Parathyroid adenoma (tissue), 2 donors: ENCODE data around the gene CCDC192.

Experiments
- H2AFZ ChIP-seq: fragments of 300-600 bp; sonication (generic); one replicate; pipeline ENCODE4 v1.7.0; 2017; ENCODE audit warnings: antibody characterized with exemption, mild to moderate bottlenecking
- H3K27ac ChIP-seq: fragments of 300-600 bp; sonication (generic); one replicate; pipeline ENCODE4 v1.7.0; 2017
- H3K27me3 ChIP-seq: fragments of 300-600 bp; sonication (generic); one replicate; pipeline ENCODE4 v1.7.0; 2017; ENCODE audit warnings: low read length; ENCODE audit not compliant: control insufficient read depth, insufficient read depth
- H3K36me3 ChIP-seq: fragments of 300-600 bp; sonication (generic); one replicate; pipeline ENCODE4 v1.7.0; 2017; ENCODE audit warnings: low read length; ENCODE audit not compliant: control insufficient read depth, insufficient read depth
- H3K4me1 ChIP-seq: fragments of 300-600 bp; sonication (generic); one replicate; pipeline ENCODE4 v1.7.0; 2017; ENCODE audit warnings: control low read depth
- H3K4me2 ChIP-seq: fragments of 300-600 bp; sonication (generic); one replicate; pipeline ENCODE4 v1.7.0; 2017; ENCODE audit warnings: low read length
- H3K4me3 ChIP-seq: fragments of 300-600 bp; sonication (generic); one replicate; pipeline ENCODE4 v1.7.0; 2017; ENCODE audit warnings: low read depth, low read length
- H3K79me2 ChIP-seq: fragments of 300-600 bp; sonication (generic); one replicate; pipeline ENCODE4 v1.7.0; 2017; ENCODE audit warnings: control low read depth
- H3K9ac ChIP-seq: fragments of 300-600 bp; sonication (generic); one replicate; pipeline ENCODE4 v1.7.0; 2017; ENCODE audit warnings: mild to moderate bottlenecking
- H3K9me3 ChIP-seq: fragments of 300-600 bp; sonication (generic); one replicate; pipeline ENCODE4 v1.7.0; 2017; ENCODE audit warnings: low read length; ENCODE audit not compliant: control insufficient read depth
- TF ChIP-seq, protein P1 (sequence below): fragments of 300-600 bp; sonication (generic); IDR thresholded peaks from one replicate; pipeline ENCODE4 v1.7.0; 2017; ENCODE audit warnings: antibody characterized with exemption, mild to moderate bottlenecking
- donor health status: primary hyperparathyroidism.

The CCDC192 gene

DNA sequence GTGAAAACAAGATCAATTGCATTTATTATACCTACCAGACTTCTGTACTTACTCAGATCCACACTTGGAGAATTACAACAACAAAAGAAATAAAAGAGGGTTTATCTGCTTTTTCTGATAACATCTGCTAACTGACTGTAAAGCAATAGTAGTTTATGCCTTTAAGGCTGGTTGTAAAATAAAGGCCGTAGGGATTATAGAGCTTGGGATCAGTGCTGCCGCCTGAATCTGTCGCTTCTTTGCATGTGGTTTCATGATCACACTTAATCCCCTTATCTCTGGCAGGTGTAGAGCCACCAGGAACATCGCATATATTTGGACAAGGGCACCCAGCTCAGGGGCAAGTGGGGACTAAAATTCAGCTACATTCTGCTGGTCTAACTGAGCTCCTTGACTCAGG is 146.7 kb downstream of the CCDC192 start:
- Histone ChIP-seq H3K4me1 (no peaks in the 10 kb centered on the region), H3K9me3 (no peaks in the 10 kb centered on the region), H3K4me2 (no peak overlapping the region), H3K9ac (no peak overlapping the region), H3K27me3 (no peaks in the 10 kb centered on the region), H3K36me3 (no peaks in the 10 kb centered on the region), H3K27ac (no peak overlapping the region), H3K79me2 (no peaks in the 10 kb centered on the region), H2AFZ (no peak overlapping the region), H3K4me3 (no peak overlapping the region)
- TF ChIP-seq, protein P1, sequence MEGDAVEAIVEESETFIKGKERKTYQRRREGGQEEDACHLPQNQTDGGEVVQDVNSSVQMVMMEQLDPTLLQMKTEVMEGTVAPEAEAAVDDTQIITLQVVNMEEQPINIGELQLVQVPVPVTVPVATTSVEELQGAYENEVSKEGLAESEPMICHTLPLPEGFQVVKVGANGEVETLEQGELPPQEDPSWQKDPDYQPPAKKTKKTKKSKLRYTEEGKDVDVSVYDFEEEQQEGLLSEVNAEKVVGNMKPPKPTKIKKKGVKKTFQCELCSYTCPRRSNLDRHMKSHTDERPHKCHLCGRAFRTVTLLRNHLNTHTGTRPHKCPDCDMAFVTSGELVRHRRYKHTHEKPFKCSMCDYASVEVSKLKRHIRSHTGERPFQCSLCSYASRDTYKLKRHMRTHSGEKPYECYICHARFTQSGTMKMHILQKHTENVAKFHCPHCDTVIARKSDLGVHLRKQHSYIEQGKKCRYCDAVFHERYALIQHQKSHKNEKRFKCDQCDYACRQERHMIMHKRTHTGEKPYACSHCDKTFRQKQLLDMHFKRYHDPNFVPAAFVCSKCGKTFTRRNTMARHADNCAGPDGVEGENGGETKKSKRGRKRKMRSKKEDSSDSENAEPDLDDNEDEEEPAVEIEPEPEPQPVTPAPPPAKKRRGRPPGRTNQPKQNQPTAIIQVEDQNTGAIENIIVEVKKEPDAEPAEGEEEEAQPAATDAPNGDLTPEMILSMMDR = no peak

DNA sequence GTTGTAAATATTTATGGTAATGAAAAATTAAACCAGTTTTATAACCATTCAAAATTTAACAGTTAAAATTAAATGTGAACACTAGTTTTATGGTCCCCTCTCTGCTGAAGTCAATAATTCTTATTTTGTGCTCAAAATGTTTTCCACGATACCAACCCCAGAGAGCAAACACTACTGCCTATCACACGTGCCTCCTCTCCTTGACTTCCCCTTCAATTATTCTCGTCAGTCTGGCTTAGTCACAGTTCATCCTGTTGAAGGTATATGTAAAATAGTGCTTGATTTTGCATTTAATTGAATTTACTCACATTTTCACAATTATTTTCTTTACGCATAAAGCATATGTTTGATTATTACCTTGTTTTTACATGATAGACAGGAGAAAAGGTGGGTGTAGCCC is 148.8 kb downstream of the CCDC192 start:
- no peak overlapping the region for H3K4me3 ChIP-seq
- no peak overlapping the region for H2AFZ ChIP-seq
- no peak overlapping the region for H3K27ac ChIP-seq
- H3K27me3 ChIP-seq = no peaks in the 10 kb centered on the region
- no peaks in the 10 kb centered on the region for H3K36me3 ChIP-seq
- TF ChIP-seq, protein P1 = no peak
- H3K9me3 ChIP-seq = no peaks in the 10 kb centered on the region
- H3K4me2 ChIP-seq = no peak overlapping the region
- H3K79me2 ChIP-seq = no peaks in the 10 kb centered on the region
- no peak overlapping the region for H3K9ac ChIP-seq
- no peaks in the 10 kb centered on the region for H3K4me1 ChIP-seq

DNA sequence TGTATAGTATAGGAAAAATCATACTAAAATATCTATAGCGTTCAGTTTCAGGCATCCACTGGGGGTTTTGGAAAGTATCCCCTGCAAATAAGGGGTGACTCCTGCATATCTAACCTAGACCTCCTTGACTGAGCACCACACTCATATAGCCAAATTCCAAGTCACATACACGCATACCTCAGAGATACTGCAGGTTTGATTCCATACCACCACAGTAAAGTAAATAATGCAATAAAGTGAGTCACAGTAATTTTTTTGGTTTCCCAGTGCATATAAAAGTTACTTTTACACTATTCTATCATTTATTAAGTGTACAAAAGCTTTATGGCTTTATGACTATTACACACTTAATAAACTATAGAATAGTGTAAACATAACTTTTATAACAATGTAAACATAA is 151.3 kb downstream of the CCDC192 start:
- Histone ChIP-seq H3K4me1 (no peaks in the 10 kb centered on the region), H3K79me2 (no peaks in the 10 kb centered on the region), H3K36me3 (no peaks in the 10 kb centered on the region), H3K27me3 (no peaks in the 10 kb centered on the region), H3K27ac (no peak overlapping the region), H3K9ac (no peak overlapping the region), H3K4me2 (no peak overlapping the region), H3K4me3 (no peak overlapping the region), H2AFZ (no peak overlapping the region), H3K9me3 (no peaks in the 10 kb centered on the region)
- TF ChIP-seq, protein P1 = no peak

DNA sequence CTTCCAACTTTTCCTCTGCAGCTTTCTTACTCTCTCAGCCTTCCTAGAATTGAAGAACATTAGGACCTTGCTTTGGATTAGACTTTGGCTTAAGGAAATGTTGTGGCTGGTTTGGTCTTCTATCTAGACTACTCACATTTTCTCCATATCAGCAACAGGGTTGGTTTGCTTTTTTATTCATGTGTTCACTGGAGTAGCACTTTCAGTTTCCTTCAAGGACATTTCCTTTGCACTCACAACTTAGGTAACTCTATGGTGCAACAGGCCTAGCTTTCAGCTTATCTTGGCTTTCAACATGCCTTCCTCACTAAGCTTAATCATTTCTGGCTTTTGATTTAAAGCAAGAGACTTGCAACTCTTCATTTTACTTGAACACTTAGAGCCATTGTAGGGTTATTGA is 153.1 kb downstream of the CCDC192 start:
- Histone ChIP-seq H3K4me2 (no peak overlapping the region), H3K79me2 (no peaks in the 10 kb centered on the region), H3K4me1 (no peaks in the 10 kb centered on the region), H2AFZ (no peak overlapping the region), H3K9me3 (no peaks in the 10 kb centered on the region), H3K27me3 (no peaks in the 10 kb centered on the region), H3K4me3 (no peak overlapping the region), H3K9ac (no peak overlapping the region), H3K27ac (no peak overlapping the region), H3K36me3 (no peaks in the 10 kb centered on the region)
- TF ChIP-seq, protein P1 = no peak

DNA sequence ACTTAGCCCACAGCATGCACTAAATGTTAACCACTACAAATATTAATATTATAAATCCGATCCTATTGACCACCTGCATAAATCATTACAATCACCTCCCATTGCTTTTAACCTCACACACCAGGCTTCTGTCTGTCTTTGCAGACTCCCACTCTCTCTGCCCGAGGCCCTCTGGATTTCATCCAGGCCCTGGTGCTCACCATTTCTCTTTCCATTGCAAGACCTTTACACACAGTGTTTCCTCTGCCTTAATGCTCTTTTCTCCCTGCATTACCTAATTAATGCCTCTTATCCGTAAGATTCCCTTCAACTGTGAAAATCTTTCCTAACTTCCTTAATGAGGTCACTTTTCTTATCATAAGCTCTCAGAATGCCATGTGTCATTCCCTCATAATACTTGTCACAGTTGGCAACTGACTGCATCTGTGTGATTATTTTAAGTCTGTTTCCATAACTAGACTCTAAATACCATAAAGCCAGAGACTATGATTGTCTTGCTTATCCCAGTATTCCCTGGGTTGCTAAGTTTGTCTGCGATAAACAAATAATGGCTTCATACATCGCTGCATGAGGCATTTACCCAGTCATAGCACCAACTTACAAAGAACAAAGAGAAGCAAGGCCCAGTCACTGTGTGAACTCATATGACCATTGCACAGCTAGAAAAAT is 155.1 kb downstream of the CCDC192 start:
- Histone ChIP-seq H3K27me3 (no peaks in the 10 kb centered on the region), H3K4me2 (no peak overlapping the region), H3K9me3 (no peaks in the 10 kb centered on the region), H3K27ac (no peak overlapping the region), H3K4me3 (no peak overlapping the region), H3K9ac (no peak overlapping the region), H3K4me1 (no peaks in the 10 kb centered on the region), H2AFZ (no peak overlapping the region), H3K79me2 (no peaks in the 10 kb centered on the region), H3K36me3 (no peaks in the 10 kb centered on the region)
- TF ChIP-seq, protein P1 = no peak
